Sigmoid colon (tissue), 4 donors: ENCODE data around the gene CAPNS1.

Experiments
- CTCF ChIP-seq, 4 experiments: fragments of 450-650 bp in 3 of 4; fragments of 200-600 bp in 1 of 4; IDR thresholded peaks; one replicate each; pipeline ENCODE4 v1.5.1; 2016 to 2019; ENCODE audit warnings: antibody characterized with exemption in 4 of 4, mild to moderate bottlenecking in 3 of 4, moderate library complexity in 2 of 4
- EP300 ChIP-seq, 4 donors: sonication (generic); formaldehyde crosslinking; IDR thresholded peaks; one replicate each; pipeline ENCODE4 v1.6.1; 2017; ENCODE audit warnings: antibody characterized with exemption in 4 of 4

DNA sequence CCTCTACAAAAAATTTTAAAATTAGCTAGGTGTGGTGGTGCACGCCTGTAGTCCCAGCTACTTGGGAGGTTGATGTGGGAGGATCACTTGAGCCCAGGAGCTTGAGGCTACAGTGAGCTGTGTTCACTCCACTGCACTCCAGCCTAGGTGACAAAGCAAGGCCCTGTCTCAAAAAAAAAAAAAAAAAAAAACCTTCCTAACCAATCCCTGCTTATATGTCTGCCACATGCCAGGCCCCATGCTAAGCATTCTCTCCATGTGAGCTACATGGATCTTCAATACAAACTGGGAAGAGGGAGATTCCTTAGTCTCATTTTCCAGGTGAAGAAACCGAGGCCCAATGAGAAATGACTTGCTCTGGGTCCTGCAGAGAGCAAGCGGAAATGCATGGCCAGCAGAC lies 31.2 kb upstream of the CAPNS1 start:
- TF ChIP-seq CTCF (IDR thresholded peaks at IDR 0.05) (no peak), EP300 (IDR thresholded peaks at IDR 0.05) (no peak)
